Measurements from ENCODE around the gene SLC25A45. TPM values are rescaled to one million over a fixed set of nuclear protein-coding genes. Genes with fewer than 3 reads are reported as not detected.

The SLC25A45 gene
- total and polyA plus RNA-seq, 2 of the 4 experiments (the other 2 are of a cell fraction) = 0.72 to 1.2 TPM

DNA sequence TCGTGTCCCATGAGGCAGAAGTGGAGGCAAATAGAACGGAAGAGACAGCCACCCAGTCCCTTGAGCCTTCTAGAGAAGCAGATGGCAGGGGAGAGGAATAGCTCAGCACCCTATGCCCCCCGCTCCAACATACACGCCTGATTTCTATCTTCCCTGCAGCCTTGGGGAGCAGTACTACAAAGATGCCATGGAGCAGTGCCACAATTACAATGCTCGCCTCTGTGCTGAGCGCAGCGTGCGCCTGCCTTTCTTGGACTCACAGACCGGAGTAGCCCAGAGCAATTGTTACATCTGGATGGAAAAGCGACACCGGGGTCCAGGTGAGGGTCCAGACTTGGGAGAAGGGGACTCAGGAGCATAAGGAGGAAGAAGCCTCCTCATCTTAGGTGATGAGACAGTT lies 42.2 kb downstream of the SLC25A45 start:
- Histone ChIP-seq H3K9ac (ENCODE audit: low read depth, low read length) (no peak overlapping the region), H3K4me3 (ENCODE audit: insufficient read depth, low read depth, low read length) (no peak overlapping the region), H3K4ac (ENCODE audit: low read depth, low read length) (no peak overlapping the region), H2BK20ac (ENCODE audit: low read depth, low read length) (no peak overlapping the region), H4K8ac (ENCODE audit: low read depth in 2 of 2, low read length in 2 of 2) (no peak overlapping the region), H3K56ac (ENCODE audit: extremely low read depth, insufficient read depth, low read length) (no peak overlapping the region), H4K91ac (ENCODE audit: insufficient read depth, low read depth, low read length) (no peak overlapping the region), H3K4me1 (ENCODE audit: control insufficient read depth, insufficient read depth, low read length) (peaks cover 2% of the 10 kb centered on the region; the same call in 1 of the 2 replicates), H3K27me3 (ENCODE audit: control insufficient read depth, insufficient read depth, low read length) (no peaks in the 10 kb centered on the region), H4K5ac (ENCODE audit: low read depth, low read length) (no peak overlapping the region), H3K14ac (replicated peaks; ENCODE audit: low read depth, low read length) (no peak overlapping the region), H3K18ac (ENCODE audit: low read depth, low read length) (no peak overlapping the region), H3K9me1 (ENCODE audit: insufficient read depth, low read length) (peaks cover 10% of the 10 kb centered on the region), H2BK120ac (ENCODE audit: low read depth, low read length) (no peak overlapping the region), H4K20me1 (ENCODE audit: insufficient read depth, low read length) (peaks cover 42% of the 10 kb centered on the region), H3K79me1 (ENCODE audit: low read depth in 1 of 2, low read length in 2 of 2) (peaks cover 39 to 55% of the 10 kb centered on the region in 2 experiments), H3K23ac (ENCODE audit: low read depth, low read length) (no peak overlapping the region), H2AFZ (replicated peaks; ENCODE audit: low read length, poor library complexity) (no peak overlapping the region), H3K9me3 (ENCODE audit: control insufficient read depth, insufficient read depth, low read length) (no peaks in the 10 kb centered on the region), H2AK5ac (ENCODE audit: low read depth, low read length) (no peak overlapping the region), H2AK9ac (replicated peaks; ENCODE audit: low read depth, low read length, poor library complexity) (no peak overlapping the region), H2BK15ac (ENCODE audit: low read depth, low read length) (no peak overlapping the region), H3K4me2 (ENCODE audit: low read depth, low read length) (no peak overlapping the region), H3K27ac (ENCODE audit: insufficient read depth, low read length) (no peak overlapping the region), H2BK5ac (ENCODE audit: low read depth, low read length, poor library complexity, severe bottlenecking) (no peak overlapping the region), H3K36me3 (ENCODE audit: control insufficient read depth, insufficient read depth, low read length) (peaks cover 51% of the 10 kb centered on the region)
- POLR2A ChIA-PET (ENCODE audit: unreplicated experiment) = no interaction called here
- in situ Hi-C loops (cut with MboI; ENCODE audit: low sequenced_read_pairs) (no loop called here), intact Hi-C loops (cut with micrococcal nuclease) (no loop called here), dilution Hi-C loops (cut with HindIII; ENCODE audit: low sequenced_read_pairs, unreplicated experiment) (no loop called here)
- TF ChIP-seq, protein P1, sequence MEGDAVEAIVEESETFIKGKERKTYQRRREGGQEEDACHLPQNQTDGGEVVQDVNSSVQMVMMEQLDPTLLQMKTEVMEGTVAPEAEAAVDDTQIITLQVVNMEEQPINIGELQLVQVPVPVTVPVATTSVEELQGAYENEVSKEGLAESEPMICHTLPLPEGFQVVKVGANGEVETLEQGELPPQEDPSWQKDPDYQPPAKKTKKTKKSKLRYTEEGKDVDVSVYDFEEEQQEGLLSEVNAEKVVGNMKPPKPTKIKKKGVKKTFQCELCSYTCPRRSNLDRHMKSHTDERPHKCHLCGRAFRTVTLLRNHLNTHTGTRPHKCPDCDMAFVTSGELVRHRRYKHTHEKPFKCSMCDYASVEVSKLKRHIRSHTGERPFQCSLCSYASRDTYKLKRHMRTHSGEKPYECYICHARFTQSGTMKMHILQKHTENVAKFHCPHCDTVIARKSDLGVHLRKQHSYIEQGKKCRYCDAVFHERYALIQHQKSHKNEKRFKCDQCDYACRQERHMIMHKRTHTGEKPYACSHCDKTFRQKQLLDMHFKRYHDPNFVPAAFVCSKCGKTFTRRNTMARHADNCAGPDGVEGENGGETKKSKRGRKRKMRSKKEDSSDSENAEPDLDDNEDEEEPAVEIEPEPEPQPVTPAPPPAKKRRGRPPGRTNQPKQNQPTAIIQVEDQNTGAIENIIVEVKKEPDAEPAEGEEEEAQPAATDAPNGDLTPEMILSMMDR (conservative IDR thresholded peaks at IDR 0.05; ENCODE audit: low read depth, low read length) = no peak
- no peak for TF ChIP-seq MXI1 (IDR thresholded peaks at IDR 0.05; ENCODE audit: borderline replicate concordance, low read depth, low read length)
- TF ChIP-seq, protein P2, sequence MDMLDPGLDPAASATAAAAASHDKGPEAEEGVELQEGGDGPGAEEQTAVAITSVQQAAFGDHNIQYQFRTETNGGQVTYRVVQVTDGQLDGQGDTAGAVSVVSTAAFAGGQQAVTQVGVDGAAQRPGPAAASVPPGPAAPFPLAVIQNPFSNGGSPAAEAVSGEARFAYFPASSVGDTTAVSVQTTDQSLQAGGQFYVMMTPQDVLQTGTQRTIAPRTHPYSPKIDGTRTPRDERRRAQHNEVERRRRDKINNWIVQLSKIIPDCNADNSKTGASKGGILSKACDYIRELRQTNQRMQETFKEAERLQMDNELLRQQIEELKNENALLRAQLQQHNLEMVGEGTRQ (IDR thresholded peaks at IDR 0.05; ENCODE audit: low read depth, low read length) = no peak
- TF ChIP-seq RCOR1 (IDR thresholded peaks at IDR 0.05; ENCODE audit: insufficient replicate concordance, low read length) = no peak
- TF ChIP-seq MAFK (IDR thresholded peaks at IDR 0.05; ENCODE audit: low read depth, low read length) = no peak
- TF ChIP-seq NFE2L2 (IDR thresholded peaks at IDR 0.05; ENCODE audit: low read depth, low read length) = no peak
- TF ChIP-seq BHLHE40 (IDR thresholded peaks at IDR 0.05; ENCODE audit: low read depth, low read length) = no peak
- no peak for TF ChIP-seq CEBPB (IDR thresholded peaks at IDR 0.05; ENCODE audit: low read depth, low read length)
- TF ChIP-seq, protein P3, sequence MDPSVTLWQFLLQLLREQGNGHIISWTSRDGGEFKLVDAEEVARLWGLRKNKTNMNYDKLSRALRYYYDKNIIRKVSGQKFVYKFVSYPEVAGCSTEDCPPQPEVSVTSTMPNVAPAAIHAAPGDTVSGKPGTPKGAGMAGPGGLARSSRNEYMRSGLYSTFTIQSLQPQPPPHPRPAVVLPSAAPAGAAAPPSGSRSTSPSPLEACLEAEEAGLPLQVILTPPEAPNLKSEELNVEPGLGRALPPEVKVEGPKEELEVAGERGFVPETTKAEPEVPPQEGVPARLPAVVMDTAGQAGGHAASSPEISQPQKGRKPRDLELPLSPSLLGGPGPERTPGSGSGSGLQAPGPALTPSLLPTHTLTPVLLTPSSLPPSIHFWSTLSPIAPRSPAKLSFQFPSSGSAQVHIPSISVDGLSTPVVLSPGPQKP (IDR thresholded peaks at IDR 0.05; ENCODE audit: borderline replicate concordance, low read depth, low read length) = no peak
- TF ChIP-seq CHD1 (IDR thresholded peaks at IDR 0.05; ENCODE audit: low read depth, low read length) = no peak
- no peak for TF ChIP-seq POLR2A (IDR thresholded peaks at IDR 0.05; ENCODE audit: low read depth, low read length)
- TF ChIP-seq RFX5 (IDR thresholded peaks at IDR 0.05; ENCODE audit: low read depth, low read length) = no peak
- no peak for TF ChIP-seq RAD21 (IDR thresholded peaks at IDR 0.05; ENCODE audit: low read length)
- no peak for TF ChIP-seq FOS (IDR thresholded peaks at IDR 0.05; ENCODE audit: low read depth, low read length)
- TF ChIP-seq MAZ (IDR thresholded peaks at IDR 0.05; ENCODE audit: borderline replicate concordance, low read depth, low read length) = no peak
- no peak for TF ChIP-seq SMC3 (IDR thresholded peaks at IDR 0.05; ENCODE audit: low read depth, low read length)
- CTCF ChIA-PET = no interaction called here
- DNase-seq = no peak
- BruUV-seq (replicated peaks) = no TSS peak
- WGBS, 2 experiments (ENCODE audit: extremely low coverage in 2 of 2, insufficient read length in 1 of 2) = 80% methylated on average over 2 of the region's 11 CpGs; no CpG with 5 or more reads in 1 of the 2 experiments
- no peak for ATAC-seq (ENCODE audit: low read depth)
